Measurements from ENCODE around the gene TRANK1.

TRANK1 gene

GRCh38 chr3:36969540-36970432 is 24.9 kb upstream of the TRANK1 start:
- Histone ChIP-seq H3K4me3 (ENCODE audit: low read depth, low read length) (no peak overlapping the region), H3K4me1 (ENCODE audit: control insufficient read depth, insufficient read depth, low read length) (no peaks in the 10 kb centered on the region), H3K9me3 (ENCODE audit: control insufficient read depth, insufficient read depth, low read depth, low read length) (no peaks in the 10 kb centered on the region), H3K27ac (ENCODE audit: extremely low read depth, low read depth, low read length) (no peak overlapping the region), H3K36me3 (ENCODE audit: control insufficient read depth in 2 of 2, insufficient read depth in 1 of 2, low read length in 2 of 2) (no peaks in the 10 kb centered on the region)
- ChIA-PET POLR2A (interaction anchor here (0.5 to 1.6 kb wide), 2 partner anchors 9 to 23 kb away, joined by 3 to 10 read pairs; partner anchors contain the start of genes EPM2AIP1 and MLH1), CTCF (interaction anchor here (0.9 to 1.2 kb wide), 2 partner anchors 11 to 14 kb away, joined by 3 to 11 read pairs; no protein-coding TSS in a partner anchor)
- TF ChIP-seq ZNF621 (tag by site-specific recombination; IDR thresholded peaks at IDR 0.05) (no peak), PRDM10 (tag by site-specific recombination; IDR thresholded peaks at IDR 0.05) (peak; percentile 86), ZNF561 (tag by site-specific recombination; IDR thresholded peaks at IDR 0.05; ENCODE audit: borderline replicate concordance) (no peak), ZBTB1 (tag by site-specific recombination; IDR thresholded peaks at IDR 0.05) (no peak), ZNF423 (tag by site-specific recombination; IDR thresholded peaks at IDR 0.05) (no peak), ZBTB44 (tag by site-specific recombination; IDR thresholded peaks at IDR 0.05) (no peak), ZBTB20 (tag by site-specific recombination; IDR thresholded peaks at IDR 0.05) (no peak), ZBTB17 (tag by site-specific recombination; IDR thresholded peaks at IDR 0.05) (peak; percentile 23; the same call in 1 of the 2 replicates), OSR2 (tag by site-specific recombination; IDR thresholded peaks at IDR 0.05) (no peak), MZF1 (tag by site-specific recombination; IDR thresholded peaks at IDR 0.05; ENCODE audit: borderline replicate concordance) (no peak), ZNF362 (tag by site-specific recombination; IDR thresholded peaks at IDR 0.05) (no peak), SCRT1 (tag by site-specific recombination; IDR thresholded peaks at IDR 0.05; ENCODE audit: borderline replicate concordance) (peak; percentile 77; the same call in 1 of the 2 replicates), PRDM1 (tag by site-specific recombination; IDR thresholded peaks at IDR 0.05) (peak; percentile 67), ZNF23 (tag by site-specific recombination; IDR thresholded peaks at IDR 0.05; ENCODE audit: borderline replicate concordance) (no peak), TRIM28 (IDR thresholded peaks at IDR 0.05; ENCODE audit: borderline replicate concordance, low read length) (peak; percentile 68; the same call in 1 of the 2 replicates), CTCF (tag by site-specific recombination; IDR thresholded peaks at IDR 0.05) (no peak), ZNF521 (tag by site-specific recombination; IDR thresholded peaks at IDR 0.05) (no peak), SP7 (tag by site-specific recombination; IDR thresholded peaks at IDR 0.05) (peak; percentile 35; the same call in 1 of the 2 replicates), RBAK (tag by site-specific recombination; IDR thresholded peaks at IDR 0.05) (no peak), ZXDB (tag by site-specific recombination; IDR thresholded peaks at IDR 0.05) (0 out of 2 replicates have a peak, but pooled peaks have one; percentile 20), ZNF600 (tag by site-specific recombination; IDR thresholded peaks at IDR 0.05) (0 out of 2 replicates have a peak, but pooled peaks have one; percentile 12), ZNF837 (tag by site-specific recombination; IDR thresholded peaks at IDR 0.05) (no peak), ZNF335 (tag by site-specific recombination; conservative IDR thresholded peaks at IDR 0.05) (0 out of 2 replicates have a peak, but pooled peaks have one; percentile 34), SALL2 (tag by site-specific recombination; IDR thresholded peaks at IDR 0.05; ENCODE audit: borderline replicate concordance) (no peak), SCRT2 (tag by site-specific recombination; IDR thresholded peaks at IDR 0.05) (peak; percentile 95), ZNF280D (tag by site-specific recombination; IDR thresholded peaks at IDR 0.05) (no peak)

Data from HEK293 (cell line).